Superior temporal gyrus (tissue), 1 donor: ENCODE results near the gene RHOD.
A peak's percentile ranks its signal among the peaks of the same experiment; 100 is the strongest.

Experiments
- DNase-seq: peaks from one replicate; pipeline ENCODE4 v3.0.0-alpha.2; 2016; ENCODE audit errors: extremely low spot score

The RHOD gene

DNA sequence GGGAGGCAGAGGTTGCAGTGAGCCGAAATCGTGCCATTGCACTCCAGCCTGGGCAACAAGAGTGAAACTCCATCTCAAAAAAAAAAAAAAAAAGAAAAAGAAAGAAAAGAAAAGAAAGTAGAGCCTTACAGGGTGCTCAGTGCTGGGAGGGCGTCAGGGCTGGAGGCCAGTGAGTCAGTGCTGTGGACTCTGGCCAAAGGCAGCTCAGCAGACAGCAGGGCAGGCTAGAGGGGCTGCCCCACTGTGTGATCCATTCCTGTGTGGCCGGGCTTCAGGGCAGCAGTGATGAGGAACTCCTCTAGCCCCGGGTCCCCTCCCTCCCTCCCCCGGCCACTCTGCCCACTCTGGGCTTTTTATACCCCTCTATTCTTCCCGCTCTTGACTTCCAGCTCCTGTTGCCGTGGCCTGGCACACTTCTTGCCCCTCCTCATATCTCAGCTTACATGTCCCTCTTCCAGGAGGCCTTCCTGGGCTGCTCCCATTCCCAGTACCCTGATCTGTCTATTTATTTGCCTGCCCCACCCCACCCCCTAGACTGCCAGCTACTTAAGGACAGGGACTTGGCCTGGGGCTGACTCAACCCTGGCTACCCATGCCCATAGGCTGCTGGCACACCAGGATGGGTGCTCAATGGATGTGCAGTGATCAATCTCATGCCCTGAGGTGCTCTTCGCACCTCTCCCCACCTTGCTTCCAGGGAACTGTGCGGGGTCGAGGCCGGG lies 23.7 kb upstream of the RHOD start:
- no peak for DNase-seq

DNA sequence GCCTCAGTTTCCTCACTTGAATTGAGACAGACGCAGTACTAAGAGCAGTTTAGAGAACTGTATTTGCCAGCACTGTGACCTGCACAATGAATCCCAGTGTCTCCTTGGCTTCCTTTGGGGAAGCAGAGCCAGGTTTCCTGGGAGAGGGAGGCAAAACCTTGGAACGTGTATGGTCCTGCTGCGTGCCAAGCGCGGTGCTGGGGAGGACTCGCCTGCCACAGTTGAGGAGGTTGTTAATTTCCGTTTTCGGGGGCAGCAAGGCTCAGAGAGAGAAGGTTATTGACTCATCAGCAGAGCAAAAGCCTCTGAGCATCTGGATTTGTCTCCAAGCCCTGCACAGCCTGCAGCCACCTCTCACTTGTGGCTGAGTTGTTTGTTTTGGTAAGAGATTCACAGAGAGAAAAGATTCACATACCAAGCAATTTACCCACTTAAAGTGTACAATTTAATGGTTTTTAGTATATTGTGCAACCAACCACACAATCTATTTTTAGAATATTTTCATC lies 22.9 kb upstream of the RHOD start:
- DNase-seq = peak; percentile 41

DNA sequence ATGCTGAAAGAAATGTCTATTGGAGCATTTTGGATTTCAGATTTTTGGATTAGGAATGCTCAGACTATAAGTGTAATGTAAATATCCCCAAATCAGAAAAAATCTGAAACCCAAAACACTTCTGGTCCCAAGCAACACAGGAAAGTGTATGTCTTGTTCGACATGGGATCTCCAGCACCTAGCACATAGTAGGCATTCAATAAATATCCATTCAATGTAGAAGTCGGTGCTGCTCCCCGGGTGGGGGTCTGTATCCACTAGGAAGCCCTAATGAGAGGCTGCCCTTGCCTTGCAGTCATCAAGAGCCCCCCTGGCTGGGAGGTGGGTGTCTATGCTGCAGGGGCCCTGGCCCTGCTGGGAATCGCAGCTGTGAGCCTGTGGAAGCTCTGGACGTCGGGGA lies 22.3 kb upstream of the RHOD start:
- DNase-seq = no peak

DNA sequence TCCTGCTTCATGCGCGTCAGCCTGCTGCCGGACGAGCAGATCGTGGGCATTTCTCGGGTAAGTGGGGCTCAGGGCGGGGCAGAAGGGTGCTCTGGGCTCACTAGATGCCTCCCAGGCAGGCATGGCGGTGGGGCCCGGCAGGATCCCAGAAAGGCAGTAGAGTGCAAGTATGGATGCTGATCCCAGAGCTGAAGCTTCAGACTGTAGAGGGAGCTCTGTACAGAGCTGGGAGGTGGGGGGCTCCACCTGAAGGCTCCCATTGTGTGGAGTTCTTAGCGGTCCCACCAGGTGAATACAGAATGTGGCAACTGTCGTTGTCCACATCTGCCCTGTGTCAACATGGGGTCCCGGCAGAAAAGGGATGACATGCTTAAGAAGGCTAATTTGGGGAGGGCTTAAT lies 16.5 kb upstream of the RHOD start:
- DNase-seq = no peak

DNA sequence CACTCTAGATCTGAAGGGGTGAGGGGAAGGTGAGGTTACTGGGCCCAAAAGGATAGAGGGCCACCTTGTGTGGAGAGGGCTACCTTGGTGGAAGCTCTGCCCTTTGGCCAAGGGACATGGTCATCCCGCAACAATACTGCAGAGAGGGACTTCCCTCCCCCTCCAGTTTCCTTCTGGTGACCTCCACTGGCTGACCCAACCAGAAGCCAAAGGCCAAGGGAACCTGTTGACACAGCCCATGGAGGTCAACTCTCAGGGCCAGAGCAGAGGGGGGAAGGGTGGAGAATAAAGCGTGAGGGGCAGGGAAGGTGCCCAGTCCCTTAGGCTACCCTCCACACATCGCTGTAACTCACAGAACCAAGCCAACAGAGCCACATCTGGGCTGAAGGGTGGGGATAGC lies 15.0 kb upstream of the RHOD start:
- DNase-seq = no peak

DNA sequence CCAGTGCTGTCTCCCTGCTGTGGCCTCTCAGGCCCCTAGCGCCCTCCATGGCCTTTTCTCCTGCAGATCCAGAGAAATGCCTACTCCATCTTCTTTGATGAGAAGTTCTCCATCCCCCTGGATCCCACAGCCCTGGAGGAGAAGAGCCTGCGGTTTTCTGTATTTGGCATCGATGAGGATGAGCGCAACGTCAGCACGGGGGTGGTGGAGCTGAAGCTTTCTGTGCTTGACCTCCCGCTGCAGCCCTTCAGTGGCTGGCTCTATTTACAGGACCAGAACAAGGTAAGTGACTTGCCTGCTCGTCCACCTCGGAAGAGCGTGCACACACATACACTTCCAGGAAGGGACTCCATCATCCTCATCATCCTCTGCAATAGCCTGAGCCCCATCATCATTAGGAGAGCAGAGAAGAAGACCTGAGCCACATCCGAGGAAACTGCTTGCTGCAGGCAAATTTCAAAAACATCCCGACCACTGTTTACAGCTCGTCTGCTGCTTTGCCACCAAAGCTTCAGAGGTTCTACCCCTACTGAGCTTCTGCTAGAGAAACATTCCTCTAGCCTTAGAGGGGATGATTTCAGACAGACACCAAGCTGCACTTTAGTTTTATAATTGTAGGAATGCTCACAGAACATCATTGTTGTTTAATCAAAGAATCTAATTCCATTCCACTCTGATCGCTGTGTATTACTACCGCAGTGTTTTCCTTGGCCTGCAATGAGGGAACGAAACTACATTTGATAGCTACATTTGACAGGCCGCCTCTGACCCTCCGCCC lies 12.9 kb upstream of the RHOD start:
- no peak for DNase-seq

DNA sequence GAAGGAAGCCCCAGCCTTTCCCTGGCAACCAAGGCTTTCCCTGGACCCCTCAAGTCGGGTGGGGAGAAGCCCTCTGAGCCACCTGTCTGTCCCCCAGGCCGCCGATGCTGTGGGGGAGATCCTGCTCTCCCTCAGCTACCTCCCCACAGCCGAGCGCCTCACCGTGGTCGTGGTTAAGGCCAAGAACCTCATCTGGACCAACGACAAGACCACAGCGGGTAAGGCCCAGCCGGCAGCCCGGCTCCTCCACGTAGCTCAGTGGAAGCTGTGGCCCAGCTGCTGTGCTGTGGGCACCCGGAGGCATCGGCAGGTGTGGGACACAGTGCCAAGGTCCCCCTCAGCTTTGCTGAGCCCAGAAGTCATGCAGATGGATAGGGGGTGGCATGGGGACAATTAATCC lies 12.2 kb upstream of the RHOD start:
- no peak for DNase-seq

DNA sequence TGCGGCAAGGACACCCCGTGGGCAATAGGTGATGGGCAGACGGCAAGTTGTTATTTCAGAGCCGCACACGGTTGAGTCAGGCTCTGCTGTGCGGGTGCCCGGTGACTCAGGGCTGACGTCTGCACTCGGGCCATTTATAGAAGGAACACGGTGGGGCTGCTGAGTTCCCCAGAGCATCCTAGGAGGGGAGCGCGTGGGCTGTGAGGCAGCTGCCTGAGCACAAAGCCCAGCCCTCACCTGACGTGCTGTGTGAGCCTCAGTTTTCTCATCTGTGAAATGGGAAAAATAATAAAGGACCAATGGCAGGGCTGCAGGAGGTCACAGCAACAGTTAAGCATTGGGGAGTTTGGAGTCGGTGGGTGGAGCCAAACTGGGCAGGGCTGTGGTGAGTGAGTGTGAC lies 11.3 kb upstream of the RHOD start:
- no peak for DNase-seq

DNA sequence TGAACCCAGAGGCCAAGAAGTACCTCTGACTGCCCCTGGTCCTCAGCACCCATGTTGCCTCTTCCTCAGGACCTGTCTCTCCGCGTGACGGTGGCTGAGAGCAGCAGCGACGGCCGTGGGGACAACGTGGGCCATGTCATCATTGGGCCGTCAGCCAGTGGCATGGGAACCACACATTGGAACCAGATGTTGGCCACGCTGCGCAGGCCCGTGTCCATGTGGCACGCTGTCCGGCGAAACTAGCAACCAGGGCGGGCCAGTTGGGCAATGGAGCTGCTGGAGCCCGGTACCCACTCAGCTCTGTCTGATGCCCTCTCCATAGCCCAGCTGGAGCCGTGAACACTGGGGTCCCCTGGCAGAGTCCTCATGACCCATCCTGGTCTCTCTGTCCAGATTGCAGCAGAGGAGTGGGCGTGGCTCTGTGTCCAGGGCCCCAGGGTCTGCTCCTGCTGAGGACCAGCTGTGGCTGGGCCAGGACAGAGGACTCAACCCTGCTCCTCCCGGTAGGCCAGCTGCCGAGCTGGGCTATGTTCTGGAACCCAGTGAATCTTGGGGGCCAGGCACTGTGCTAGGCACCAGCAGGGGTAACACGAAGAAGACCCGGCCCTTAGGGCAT lies 8.0 kb upstream of the RHOD start:
- no peak for DNase-seq

DNA sequence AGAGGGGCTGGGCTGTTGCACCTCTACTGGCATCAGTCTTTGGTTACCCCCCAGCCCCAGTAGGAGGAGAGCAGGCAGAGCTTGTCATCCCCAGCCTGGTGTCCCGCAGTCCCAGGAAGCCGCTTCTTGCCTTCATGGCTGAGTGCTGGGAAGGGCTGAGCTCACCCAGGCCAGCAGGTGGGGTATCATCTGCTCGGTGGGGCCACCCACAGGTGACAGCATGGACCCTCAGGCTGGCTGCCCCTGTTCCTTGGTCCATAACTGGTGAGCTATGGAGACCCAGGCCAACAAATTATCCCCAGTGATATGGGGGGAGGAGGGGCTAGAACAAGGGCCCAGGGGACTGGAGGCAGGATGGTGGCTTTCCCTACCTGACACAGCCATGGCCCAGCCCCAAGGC lies 6.5 kb upstream of the RHOD start:
- no peak for DNase-seq

DNA sequence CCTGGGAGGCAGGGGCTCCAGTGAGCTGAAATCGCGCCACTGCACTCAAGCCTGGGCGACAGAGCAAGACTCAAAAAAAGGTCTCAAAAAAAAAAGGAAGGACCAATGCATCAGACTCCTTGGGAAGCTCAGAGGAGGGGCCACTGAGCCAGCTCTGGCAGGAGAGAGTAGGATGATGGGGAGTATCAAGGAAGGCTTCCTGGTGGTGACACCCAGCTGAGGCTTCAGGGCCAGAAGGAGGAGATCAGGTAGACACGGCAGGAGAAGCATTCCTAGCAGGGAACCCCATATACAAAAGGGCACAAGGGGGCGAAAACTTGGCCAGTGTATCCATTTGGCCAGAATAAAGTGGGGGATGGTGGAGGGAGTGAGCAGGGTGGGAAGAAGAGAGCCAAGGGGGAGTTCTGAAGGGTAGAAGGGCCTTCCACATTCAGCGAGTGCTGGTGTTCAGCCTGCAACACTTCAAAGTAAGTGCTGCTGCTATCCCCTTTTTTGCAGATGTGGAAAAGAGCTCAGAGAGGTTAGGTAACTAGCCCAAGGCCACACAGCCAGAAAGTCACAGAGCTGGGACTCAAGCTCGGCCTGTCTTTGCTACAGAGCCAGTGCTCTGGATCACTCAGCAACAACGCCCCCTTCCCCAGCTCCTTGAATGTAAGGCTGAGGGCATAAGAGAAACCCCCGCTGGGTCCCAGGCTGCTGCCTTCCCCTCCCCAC lies 5.3 kb upstream of the RHOD start:
- no peak for DNase-seq

DNA sequence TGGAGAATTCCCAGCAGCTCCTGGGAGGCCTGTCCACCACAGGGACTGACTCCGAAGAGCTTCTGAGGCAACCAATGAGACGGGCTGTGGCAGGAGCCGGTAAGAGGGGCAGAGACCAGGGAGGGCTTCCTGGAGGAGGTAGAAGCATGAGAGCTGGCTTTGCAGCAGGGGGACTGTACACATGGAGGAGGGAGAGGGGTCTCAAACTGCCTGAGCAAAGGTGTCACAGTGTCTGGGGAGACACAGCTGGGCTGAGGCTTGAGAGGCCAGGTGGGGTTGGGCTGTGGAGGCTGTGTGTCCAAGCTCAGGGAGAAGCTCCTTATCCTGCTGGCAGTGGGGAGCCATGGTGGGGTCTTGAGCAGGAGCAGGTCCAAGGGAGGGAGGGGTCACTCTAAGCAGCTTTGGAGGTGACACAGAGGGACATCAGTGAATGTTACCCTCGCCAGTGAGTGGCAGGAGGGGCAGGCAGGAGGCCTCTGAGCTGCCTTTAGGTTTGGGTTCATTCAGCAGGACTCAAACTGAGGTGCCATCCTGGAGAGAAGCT lies 4.6 kb upstream of the RHOD start:
- DNase-seq = no peak

DNA sequence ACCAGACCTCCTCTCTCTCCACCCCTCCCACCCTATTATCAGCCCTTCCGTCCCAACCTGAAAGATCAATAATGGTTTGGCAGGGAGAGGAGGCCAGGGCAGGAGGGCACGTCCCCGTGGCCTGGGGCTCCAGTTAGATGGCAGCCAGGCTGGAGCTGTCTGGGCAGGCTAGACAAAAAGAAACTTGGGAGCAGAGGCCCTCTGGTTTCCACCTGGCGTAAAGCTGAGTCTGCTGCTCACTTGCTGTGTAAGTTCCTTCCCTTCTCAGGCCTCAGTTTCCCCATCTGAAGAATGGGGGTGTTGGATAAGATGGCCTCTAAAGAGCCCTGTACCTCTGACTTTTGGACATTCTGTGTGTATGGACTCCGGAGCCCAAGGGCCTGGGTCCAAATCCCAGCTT lies 3.8 kb upstream of the RHOD start:
- DNase-seq = no peak

DNA sequence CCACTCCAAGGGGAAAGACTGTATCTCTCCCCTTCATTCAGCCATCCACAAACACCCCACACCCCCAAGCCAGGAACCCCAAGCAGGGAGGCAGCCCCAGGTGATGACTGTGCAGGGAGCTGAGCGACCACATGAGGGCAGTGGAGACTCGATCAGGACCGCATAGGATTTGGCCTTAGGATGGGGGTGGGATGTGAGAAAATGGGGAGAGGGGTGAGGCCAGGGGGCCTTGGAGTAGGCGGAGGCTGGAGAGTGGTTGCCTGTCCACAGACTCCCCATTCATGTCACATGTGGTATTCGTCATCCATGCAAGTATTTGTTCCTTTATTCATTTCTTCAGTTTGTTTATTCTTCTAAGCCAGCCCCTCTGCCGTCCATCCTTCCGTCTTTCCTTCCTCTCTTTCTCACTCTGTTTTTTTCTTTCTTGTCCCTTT lies 2.7 kb upstream of the RHOD start:
- DNase-seq = peak; percentile 56

DNA sequence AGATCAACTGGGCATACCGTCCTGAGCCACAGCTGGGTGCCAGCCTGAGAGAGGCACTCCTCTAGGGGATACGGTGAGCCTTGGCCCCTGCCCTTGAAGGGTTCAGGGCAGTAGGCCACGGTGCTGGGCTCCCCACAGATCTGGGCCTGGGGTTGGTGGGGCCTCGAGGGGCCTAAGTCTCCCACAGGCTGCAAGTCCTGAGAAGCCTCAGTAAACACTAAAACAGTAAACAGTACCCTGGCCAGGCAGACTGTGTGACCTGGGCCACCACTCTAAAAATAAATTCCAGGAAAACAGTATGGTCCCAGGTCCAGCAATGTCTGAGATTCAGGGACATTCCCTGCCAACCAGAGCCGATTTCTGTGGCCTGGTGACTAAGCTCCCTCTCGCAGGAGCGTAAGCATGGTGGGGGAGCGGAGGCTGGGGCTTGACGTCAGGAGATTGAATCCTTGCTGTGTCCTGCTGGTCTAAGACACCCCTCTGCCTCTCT lies 2.3 kb upstream of the RHOD start:
- no peak for DNase-seq

DNA sequence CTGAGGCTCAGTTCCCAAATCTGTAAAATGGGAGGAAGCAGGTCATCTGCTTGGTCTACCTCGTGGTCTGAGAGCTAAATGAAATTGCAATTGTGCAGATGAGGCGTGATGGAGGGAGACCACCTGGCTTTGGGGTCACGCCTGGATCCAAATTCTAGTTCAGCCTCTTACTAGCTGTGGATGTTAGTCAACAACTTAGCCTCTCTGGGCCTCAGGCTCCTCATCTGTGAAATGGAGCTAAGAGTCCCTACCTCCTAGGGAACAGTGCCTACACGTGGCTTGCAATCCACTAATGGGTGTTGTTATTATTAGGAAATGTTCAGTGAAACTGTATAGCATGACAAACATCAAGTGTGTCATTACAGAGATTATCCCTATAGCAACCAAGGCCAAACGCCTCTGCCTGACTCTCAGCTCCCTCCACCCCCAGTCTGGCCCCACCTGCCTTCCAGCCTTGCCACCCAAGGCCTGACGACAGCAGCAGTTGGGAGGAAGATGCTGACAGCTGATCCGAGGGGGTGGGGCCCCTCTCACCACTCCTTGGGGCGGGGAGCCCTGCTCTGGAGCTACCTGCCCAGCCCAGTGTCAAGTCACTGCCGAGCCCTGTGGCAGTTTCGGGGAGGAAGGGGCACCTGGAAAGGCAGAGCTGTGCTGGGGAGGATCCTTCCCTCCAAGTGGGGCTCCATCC lies 1.7 kb upstream of the RHOD start:
- no peak for DNase-seq

DNA sequence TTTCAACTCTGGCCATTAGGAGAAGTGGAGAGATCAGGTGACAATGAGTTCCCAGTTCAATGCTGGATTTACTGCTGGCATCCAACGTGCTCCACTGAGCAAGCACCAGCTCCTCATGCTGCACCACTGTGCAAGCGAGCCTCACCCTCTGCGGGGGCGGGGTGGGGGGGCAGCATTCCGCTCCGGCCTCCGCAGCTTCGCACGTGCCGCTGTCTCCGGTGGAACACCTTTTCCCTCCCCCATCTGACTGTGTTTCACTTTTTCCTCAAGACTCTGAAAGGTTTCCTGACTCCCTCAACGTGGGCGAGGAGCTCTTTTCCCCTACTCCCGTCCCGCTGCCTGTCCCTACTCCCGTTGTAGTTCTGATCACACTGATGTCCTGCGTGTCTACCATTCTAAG lies 835 bp upstream of the RHOD start:
- DNase-seq = no peak

DNA sequence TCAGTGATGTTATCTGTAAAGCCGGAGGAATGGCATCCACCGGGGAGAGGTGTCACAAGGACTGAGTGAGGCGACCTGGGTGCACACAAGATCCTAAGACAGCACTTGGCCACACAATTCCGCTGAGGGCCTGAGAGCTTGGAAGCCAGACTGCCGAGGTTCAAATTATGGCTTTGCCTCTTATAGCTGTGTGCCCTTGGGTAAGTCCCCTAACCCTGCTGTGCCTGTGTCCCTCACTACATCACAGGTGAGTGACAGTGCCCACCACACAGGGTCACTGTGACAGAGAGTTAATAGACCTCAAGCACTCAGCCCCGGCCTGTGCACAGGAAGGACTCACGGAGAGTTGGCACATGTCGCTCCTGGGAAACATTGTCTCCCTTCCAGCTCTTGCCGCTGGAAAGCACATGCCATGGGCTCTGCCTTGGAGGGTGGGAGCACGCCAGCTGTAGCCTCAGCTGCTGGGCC lies 592 bp downstream of the RHOD start:
- DNase-seq = no peak

DNA sequence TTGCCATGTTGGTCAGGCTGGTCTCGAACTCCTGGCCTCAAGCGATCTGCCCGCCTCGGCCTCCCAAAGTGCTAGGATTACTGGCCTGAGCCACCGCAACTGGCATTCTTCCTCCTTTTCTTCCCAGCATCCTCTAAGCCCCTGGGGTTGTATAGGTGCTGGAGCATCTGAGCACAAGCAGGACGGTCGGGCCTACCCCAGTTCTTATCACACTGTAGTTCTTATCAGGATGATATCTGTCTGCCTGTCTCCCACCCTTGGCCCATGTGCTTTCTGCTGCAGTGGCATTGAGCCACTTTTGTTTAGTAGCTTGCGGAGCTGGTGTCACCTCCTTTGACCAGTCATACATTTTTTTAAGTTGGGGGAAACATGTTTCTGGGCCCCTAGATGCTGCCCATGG lies 1.9 kb downstream of the RHOD start:
- DNase-seq = no peak

DNA sequence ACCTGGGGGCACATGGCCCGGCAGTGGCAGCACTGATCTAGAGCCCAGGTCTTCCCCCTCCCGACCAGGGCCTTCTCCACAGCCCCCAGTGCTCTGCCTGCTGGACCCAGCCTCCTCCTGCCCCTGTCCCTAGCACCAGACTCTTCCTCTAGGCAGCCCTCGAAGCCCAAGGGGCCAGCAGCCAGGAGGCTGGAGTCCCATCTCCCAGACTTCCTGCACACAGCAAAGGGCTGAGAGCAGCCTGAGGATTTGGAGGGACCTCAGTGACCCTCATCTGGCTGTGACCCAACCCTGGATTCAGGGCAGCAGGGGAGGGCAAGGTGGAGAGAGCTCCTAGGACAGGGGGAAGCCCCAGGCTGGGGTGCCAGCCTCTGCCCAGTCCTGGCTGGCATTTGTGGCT lies 3.0 kb downstream of the RHOD start:
- DNase-seq = no peak

DNA sequence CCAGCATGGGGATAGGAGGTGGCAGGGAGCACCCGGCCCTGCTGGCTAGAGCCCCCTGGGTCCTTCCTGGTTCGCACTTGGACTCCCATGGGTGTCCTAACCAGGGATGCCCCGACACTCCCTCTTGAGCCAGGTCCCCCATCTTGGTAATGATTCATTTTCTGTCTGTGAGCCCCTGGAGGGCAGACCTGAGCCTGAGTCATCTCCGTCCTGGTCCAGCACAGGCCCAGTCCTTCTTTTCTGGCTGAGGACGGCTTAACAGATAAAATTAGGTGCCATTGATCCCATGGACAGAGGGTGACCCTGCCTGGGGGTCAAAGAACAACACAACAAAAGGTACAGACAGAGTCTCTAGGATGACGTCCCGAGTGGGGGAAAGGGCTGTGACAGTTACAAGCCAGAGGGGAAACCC lies 3.5 kb downstream of the RHOD start:
- DNase-seq = no peak
